ENCODE measurements around the gene BTLA. TPM values are rescaled to one million over a fixed set of nuclear protein-coding genes. Genes with fewer than 3 reads are reported as not detected.

The BTLA gene
- polyA plus RNA-seq, 1 experiment: not detected

GRCh38 chr3:112491373-112491772 is 7.9 kb downstream of the BTLA start:
- no peaks in the 10 kb centered on the region for H3K27me3 ChIP-seq (ENCODE audit: control insufficient read depth, insufficient read depth, low read length)
- no peaks in the 10 kb centered on the region for H3K36me3 ChIP-seq (ENCODE audit: control insufficient read depth, insufficient read depth, low read length)
- no peak for TF ChIP-seq CTCF (IDR thresholded peaks at IDR 0.05; ENCODE audit: insufficient read depth, low read depth, low read length)
- H3K4me3 ChIP-seq (ENCODE audit: low read depth, low read length): no peak overlapping the region
- CTCF ChIA-PET: interaction anchor here (0.8 kb wide), 1 partner anchor 12 kb away, joined by 3 read pairs; no protein-coding TSS in a partner anchor
- POLR2A ChIA-PET: no interaction called here
- no peak for DNase-seq (ENCODE audit: low read depth)

DNA sequence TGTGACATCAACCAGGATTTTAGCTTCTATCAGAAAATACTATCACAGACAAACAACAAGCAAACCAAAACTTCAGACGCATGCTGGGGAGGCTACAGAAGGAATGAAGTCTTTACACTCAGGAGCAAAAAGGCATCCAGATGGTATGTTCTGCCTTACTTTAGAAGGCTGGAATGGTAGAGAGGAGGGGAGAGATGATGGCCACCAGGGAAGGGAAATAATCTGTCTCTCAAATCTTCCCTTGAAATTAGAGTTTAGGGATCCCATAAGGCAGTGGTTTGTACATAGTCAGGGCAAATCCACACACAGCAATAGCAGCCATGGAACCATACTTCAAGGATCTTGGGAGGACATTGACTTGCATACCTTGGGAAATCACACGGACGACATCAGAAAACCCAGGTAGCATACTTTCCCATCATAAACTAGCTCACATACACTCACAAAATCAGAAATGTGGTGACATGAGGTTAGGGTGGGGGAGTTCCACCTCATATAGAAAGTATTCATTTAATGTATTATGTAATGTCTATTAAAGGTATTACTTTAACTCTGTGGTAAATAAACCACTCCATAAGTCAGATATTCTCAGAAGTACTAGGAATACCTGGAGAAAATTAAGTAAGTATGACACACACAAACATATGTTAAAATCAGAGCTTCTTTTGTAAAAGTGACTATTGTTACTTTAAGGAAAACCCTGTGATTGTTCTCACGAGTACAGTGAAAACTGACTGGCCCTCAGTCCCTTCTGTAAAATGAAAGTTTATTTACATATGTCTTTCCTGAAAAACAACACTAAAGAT is 9.4 kb downstream of the BTLA start:
- ChIA-PET POLR2A (no interaction called here), CTCF (interaction anchor here (0.7 to 0.9 kb wide), 2 partner anchors 105 to 378 kb away, joined by 3 read pairs; no protein-coding TSS in a partner anchor)
- no peak for DNase-seq (ENCODE audit: low read depth)
- TF ChIP-seq CTCF (IDR thresholded peaks at IDR 0.05; ENCODE audit: insufficient read depth, low read depth, low read length): no peak
- Histone ChIP-seq H3K4me3 (ENCODE audit: low read depth, low read length) (no peak overlapping the region), H3K36me3 (ENCODE audit: control insufficient read depth, insufficient read depth, low read length) (no peaks in the 10 kb centered on the region), H3K27me3 (ENCODE audit: control insufficient read depth, insufficient read depth, low read length) (no peaks in the 10 kb centered on the region)

GRCh38 chr3:112486811-112487505 is 12.3 kb downstream of the BTLA start:
- ChIA-PET POLR2A (no interaction called here), CTCF (no interaction called here)
- no peak overlapping the region for H3K4me3 ChIP-seq (ENCODE audit: low read depth, low read length)
- DNase-seq (ENCODE audit: low read depth): no peak
- H3K27me3 ChIP-seq (ENCODE audit: control insufficient read depth, insufficient read depth, low read length): no peaks in the 10 kb centered on the region
- no peaks in the 10 kb centered on the region for H3K36me3 ChIP-seq (ENCODE audit: control insufficient read depth, insufficient read depth, low read length)
- TF ChIP-seq CTCF (IDR thresholded peaks at IDR 0.05; ENCODE audit: insufficient read depth, low read depth, low read length): no peak

GRCh38 chr3:112484352-112484751 is 14.9 kb downstream of the BTLA start:
- POLR2A ChIA-PET: no interaction called here
- Histone ChIP-seq H3K27me3 (ENCODE audit: control insufficient read depth, insufficient read depth, low read length) (no peaks in the 10 kb centered on the region), H3K36me3 (ENCODE audit: control insufficient read depth, insufficient read depth, low read length) (no peaks in the 10 kb centered on the region), H3K4me3 (ENCODE audit: low read depth, low read length) (no peak overlapping the region)
- DNase-seq (ENCODE audit: low read depth): no peak
- CTCF ChIA-PET: no interaction called here
- TF ChIP-seq CTCF (IDR thresholded peaks at IDR 0.05; ENCODE audit: insufficient read depth, low read depth, low read length): no peak

DNA sequence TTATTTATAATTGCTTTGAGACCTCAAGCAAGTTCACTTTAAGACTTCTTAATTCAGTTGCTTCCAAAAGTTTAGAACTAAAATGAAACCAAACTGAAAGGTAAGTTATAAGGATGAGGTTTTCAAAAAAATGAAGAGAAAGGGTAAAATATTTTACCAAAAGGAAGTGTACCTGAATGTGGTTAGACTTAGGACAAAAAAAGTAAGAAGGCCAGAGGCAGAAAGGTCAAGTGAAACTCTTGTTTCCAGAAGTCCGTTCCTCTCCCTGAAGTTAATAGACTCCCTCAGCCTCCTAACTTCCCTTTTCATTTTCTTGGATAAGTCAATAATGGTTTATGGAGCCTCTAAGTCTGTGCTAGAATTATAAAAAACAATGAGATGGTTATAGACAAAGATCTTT is 16.6 kb downstream of the BTLA start:
- TF ChIP-seq CTCF (IDR thresholded peaks at IDR 0.05; ENCODE audit: insufficient read depth, low read depth, low read length): no peak
- POLR2A ChIA-PET: no interaction called here

More for the DNA sequence above, 16.6 kb downstream of the BTLA start:
- CTCF ChIA-PET: no interaction called here
- Histone ChIP-seq H3K4me3 (ENCODE audit: low read depth, low read length) (no peak overlapping the region), H3K27me3 (ENCODE audit: control insufficient read depth, insufficient read depth, low read length) (no peaks in the 10 kb centered on the region), H3K36me3 (ENCODE audit: control insufficient read depth, insufficient read depth, low read length) (no peaks in the 10 kb centered on the region)
- DNase-seq (ENCODE audit: low read depth): no peak

Data from BJ (cell line).